GM12865 (cell line): ENCODE data around the gene SPATA17.
"Not testable (repeated sequence)": the region's sequence is repeated elsewhere in the genome, so short reads cannot be mapped to it uniquely, and the experiment has no call there.

Source experiments
- DNase-seq: peaks from one replicate; pipeline ENCODE4 v3.0.0; 2010; ENCODE audit warnings: low read depth
- H3K4me3 ChIP-seq: 2 replicates; pipeline ENCODE4 v1.5.1; 2011; ENCODE audit warnings: mild to moderate bottlenecking, low read depth, low read length, control low read depth
- CTCF ChIP-seq: IDR thresholded peaks from 2 replicates; pipeline ENCODE4 v1.5.1; 2011; ENCODE audit warnings: low read length, control low read depth, low read depth, inconsistent platforms; ENCODE audit not compliant: insufficient read depth; ENCODE audit errors: missing control alignments

SPATA17 gene

DNA sequence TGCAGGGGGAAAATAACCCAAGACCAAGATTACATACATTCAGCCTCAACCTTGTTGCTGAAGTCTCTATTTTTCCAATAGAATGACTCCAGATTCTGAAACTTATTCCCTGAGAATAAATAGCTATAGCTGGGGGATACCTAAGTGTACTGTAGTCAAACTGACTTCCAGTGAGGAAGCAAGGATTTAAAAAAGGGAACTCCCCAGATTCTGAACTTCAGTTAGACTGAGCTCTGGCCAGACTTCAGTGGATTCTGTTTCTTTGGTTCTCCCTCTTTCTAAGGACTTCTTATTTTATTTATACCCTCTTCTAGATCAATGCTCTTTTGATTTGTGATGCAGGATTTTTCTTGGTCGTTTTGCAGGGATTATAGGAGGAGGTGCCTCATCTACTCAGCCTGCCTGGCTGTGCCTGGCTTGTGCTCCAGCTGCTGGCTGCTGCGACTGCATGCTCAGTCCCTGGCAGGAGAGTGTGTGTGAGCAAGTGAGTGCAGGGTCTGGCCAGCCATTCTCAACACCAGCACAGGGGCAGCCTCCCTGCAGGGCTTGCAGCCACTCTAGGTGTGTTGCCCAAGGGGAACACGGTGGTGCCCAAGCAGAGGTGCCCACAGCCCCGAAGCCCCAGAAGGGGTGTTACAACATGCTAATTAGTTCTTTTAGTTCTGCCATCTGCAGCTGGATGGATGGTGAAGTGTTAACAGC lies 43.0 kb downstream of the SPATA17 start:
- no peak for DNase-seq
- no peak overlapping the region for H3K4me3 ChIP-seq
- no peak for TF ChIP-seq CTCF

GRCh38 chr1:217681806-217682205 lies 50.7 kb downstream of the SPATA17 start:
- TF ChIP-seq CTCF = no peak
- H3K4me3 ChIP-seq = no peak overlapping the region
- no peak for DNase-seq

- DNase-seq = no peak
- TF ChIP-seq CTCF = no peak
- no peak overlapping the region for H3K4me3 ChIP-seq
These were observed 56.4 kb downstream of the SPATA17 start for GRCh38 chr1:217687511-217687910.

DNA sequence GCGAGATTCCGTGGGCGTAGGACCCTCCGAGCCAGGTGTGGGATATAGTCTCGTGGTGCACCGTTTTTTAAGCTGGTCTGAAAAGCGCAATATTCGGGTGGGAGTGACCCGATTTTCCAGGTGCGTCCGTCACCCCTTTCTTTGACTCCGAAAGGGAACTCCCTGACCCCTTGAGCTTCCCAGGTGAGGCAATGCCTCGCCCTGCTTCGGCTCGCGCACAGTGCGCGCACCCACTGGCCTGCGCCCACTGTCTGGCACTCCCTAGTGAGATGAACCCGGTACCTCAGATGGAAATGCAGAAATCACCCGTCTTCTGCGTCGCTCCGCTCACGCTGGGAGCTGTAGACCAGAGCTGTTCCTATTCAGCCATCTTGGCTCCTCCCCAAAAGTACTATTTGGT lies 65.0 kb downstream of the SPATA17 start:
- DNase-seq, H3K4me3 ChIP-seq: not testable (repeated sequence)

GRCh38 chr1:217703326-217703725 lies 72.2 kb downstream of the SPATA17 start:
- TF ChIP-seq CTCF = no peak
- no peak overlapping the region for H3K4me3 ChIP-seq
- no peak for DNase-seq

- H3K4me3 ChIP-seq = no peak overlapping the region
- DNase-seq = no peak
These were observed 81.9 kb downstream of the SPATA17 start for GRCh38 chr1:217712925-217713597.

DNA sequence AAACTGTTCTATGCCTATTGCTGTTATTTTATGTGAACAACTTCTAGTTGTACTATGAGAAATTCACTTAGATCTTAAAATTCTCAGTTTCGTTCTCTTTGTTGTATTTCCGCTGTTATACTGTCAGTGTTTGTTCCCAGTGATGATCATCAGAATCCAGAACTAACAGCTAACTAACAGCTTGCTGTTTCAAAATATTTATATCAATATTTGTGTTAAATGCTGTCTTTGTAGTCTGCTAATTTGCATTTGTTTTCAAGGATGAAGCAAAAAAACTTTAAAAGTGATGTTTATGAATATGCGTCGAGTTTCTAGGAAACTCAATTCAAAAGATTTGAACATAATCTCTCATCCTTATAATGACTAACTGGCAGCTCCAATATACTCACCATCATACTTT lies 84.5 kb downstream of the SPATA17 start:
- no peak overlapping the region for H3K4me3 ChIP-seq
- TF ChIP-seq CTCF = no peak

More at GRCh38 chr1:217712925-217713597, 81.9 kb downstream of the SPATA17 start:
- TF ChIP-seq CTCF = no peak

More for the DNA sequence above, 84.5 kb downstream of the SPATA17 start:
- no peak for DNase-seq
